HG03378 (cell line): Measurements from ENCODE around the gene PPP1R14B.
"Not testable (repeated sequence)": the region's sequence is repeated elsewhere in the genome, so short reads cannot be mapped to it uniquely, and the experiment has no call there.

Experiments
- ATAC-seq: cut with Tn5 transposase; IDR thresholded peaks from one replicate; pipeline ENCODE4 v1.9.1; 2021; ENCODE audit warnings: mild to moderate bottlenecking, moderate library complexity; ENCODE audit not compliant: unreplicated experiment

The PPP1R14B gene

DNA sequence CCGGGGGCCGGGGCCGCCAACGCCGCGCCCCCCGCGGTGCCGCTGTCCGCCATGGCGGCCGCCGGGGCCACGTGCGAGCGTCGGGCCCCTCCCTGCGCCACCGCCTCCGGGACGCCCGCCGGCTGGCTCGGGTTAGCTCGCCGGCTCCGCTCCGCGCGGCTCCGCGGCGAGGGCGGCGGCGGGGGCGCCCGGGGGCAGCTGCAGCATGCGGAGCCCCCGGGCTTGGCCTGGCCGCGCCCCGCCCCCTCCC lies 197 bp downstream of the PPP1R14B start:
- ATAC-seq = not testable (repeated sequence)

DNA sequence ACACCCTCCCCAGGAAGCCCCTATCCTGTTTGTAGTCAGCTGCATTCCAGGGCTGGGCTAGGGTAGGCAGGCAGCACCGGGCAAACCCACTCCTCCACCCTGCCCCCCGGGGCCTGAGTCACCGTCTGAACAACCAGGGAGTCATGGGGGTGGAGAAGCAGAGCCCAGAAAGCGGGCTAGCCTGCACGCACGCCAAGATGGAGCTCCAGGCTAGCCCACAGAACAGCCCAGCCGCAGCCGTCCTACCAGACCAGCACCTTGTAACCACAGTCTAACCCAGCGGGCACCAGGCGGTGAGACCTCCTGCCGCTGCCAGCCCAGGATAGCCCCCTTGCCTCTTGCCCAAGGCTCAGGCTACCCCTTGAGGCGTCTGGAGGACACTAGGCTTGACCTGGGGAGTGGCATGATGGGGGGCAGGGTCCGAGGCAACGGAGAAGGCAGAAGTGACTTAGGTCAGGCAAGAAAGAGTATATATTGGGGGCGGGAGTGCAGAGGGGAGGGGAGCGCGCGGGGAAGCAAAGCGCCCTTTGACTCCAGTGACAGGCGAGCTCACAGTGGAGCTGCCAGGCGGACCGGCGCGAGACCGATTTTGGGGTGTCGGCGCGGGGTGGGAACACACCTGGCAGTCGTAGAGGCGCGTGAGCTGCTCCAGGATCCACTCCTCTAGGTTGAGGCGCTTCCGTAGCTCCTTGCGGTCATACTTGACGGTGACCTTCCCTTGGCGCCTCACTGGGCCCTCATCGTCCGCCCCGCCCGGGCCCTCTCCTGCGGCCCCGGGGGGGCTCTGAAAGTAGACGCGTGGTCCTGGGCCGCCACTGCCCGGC lies 734 bp downstream of the PPP1R14B start:
- no peak for ATAC-seq

DNA sequence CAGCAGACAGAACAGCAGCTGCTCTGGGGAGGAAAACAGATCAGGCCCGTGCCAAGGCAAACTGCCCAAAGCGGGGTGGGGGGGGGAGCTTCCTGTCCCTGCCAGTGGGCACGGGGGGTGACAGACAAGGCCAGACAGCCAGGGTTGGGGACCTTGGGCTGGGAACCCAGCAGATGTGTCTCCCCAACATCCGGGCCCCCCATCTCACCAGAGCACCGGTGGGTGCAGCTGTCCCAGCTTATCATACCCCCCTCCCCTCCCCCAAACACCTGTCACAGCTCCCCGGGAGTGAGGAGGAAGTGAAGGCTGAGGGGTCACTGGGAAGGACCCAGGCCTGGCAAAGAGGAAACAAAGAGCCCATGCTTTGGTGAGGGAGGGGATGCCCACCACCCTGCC lies 1.3 kb downstream of the PPP1R14B start:
- ATAC-seq = no peak

DNA sequence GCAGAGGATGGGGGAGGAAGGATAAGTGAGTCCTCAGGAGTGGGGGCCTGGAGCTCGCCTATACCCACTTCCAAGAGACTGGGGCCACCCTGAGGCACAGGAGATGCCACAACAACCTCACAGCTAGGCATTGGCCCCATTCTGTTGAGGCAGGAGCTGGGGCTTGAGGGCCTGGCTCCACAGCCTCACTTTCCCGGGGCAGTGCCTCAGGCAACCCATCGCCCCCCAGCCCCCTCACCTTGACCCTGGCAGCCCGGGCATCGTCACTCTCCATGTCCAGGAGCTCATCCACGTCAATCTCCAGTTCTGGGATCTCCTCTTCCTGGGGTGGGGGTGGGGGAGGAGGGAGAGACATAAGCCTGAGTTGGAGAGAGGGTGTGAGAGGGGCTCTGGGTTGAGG lies 1.8 kb downstream of the PPP1R14B start:
- no peak for ATAC-seq

- ATAC-seq = no peak
Observed at GRCh38 chr11:64244107-64244506, 2.6 kb downstream of the PPP1R14B start.

- no peak for ATAC-seq
Observed at GRCh38 chr11:64243236-64243854, 3.4 kb downstream of the PPP1R14B start.

- peak; percentile 5 for ATAC-seq
Observed at GRCh38 chr11:64241491-64242374, 5.0 kb downstream of the PPP1R14B start.

- peak; percentile 51 for ATAC-seq
Observed at GRCh38 chr11:64241241-64241490, 5.6 kb downstream of the PPP1R14B start.

GRCh38 chr11:64240435-64241240 lies 6.1 kb downstream of the PPP1R14B start, which contains the start of gene FKBP2:
FKBP2 (plus strand) TSS chr11:64241095; CDS start chr11:64242388, 1,293 bp downstream.
- peak; percentile 38 for ATAC-seq

DNA sequence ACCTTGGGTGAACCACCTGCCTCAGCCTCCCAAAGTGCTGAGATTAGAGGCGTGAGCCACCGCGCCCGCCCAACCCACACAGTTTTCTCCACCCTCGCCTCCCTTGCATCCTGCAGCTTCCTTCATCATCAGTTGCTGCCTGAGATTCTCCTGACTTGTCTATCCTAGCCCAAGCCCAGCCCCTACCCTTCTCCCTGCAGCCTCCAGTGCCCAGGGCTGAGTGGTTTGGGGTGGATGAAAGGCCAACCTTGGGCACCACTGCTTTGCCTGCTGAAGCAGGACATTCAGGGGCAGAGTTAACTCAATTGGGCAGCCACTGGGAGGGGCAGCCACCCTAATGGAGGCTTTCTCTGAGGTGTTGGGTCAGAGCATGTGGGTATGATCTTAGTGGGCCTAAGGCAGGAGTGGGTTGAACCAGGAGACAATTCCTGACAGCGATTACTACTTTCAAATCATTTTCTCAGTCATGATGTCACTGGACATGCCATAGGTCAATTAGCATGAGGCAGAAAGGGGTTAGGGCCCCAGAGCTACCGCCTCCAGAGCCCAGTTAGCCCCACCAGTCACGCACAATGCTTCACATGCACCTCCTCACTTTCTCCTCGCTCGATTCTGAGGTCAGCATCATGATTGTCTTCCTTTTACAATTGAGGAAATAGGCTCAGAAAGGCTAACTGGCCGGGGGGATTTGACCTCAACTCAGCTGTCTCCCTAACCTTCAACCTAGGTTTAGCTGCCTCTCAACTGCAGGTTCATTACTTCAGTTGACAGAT lies 6.9 kb downstream of the PPP1R14B start:
- ATAC-seq = peak; percentile 8

DNA sequence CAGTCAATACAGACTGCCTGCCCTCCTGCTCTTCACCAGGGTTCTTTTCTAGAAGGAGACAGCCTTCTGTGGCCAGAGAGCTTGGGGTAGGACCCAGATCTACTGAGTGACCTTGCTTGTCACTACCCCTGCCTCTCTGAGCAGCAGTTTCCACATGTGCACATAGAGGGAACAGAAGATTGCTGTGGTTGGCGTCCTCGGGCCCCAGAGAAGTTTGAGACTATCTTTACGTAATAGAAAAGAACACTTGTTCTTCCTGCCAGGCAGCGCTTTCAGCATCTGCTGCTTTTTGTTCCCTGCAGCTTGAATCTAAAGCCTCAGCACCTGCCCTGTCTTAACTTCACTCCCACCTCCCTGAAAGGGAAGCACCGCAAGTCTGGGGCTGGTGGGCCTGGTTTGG lies 7.7 kb downstream of the PPP1R14B start:
- ATAC-seq = no peak

DNA sequence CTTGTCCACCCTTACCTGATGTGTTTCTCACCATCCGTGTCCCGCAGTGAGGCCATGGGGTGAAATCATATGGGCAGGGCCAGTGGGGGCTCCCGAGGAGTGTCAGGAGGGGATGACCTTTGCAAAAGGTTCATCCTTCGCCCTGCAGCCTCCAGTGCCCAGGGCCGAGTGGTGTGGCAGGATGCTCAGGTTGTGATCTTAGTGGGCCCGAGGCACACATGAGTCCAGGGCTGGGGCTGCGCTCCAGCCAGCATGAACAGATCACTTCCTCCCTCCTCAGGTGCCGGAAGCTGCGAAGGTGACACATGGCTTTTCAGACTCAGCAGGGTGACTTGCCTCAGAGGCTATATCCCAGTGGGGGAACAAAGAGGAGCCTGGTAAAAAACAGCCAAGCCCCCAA lies 8.7 kb downstream of the PPP1R14B start:
- ATAC-seq = no peak

DNA sequence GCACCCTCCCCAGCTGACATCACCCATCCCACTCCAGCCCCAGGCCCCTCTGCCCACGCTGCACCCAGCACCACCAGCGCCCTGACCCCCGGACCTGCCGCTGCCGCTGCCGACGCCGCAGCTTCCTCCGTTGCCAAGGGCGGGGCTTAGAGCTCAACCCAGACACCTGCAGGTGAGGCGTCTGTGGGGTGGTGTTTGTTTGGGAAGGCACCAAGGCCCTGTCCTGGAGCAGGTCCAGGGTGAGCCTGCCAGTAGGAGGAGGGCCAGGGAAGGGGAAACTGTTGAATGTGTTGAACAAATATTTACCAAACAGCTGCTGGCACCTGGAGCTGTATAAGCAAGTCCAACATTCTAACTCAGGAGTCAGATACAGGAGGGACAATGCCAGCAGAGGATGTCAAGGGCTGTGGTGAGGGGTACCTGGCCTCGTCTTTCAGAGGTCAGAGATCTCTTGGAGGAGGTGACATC lies 9.2 kb downstream of the PPP1R14B start:
- no peak for ATAC-seq

DNA sequence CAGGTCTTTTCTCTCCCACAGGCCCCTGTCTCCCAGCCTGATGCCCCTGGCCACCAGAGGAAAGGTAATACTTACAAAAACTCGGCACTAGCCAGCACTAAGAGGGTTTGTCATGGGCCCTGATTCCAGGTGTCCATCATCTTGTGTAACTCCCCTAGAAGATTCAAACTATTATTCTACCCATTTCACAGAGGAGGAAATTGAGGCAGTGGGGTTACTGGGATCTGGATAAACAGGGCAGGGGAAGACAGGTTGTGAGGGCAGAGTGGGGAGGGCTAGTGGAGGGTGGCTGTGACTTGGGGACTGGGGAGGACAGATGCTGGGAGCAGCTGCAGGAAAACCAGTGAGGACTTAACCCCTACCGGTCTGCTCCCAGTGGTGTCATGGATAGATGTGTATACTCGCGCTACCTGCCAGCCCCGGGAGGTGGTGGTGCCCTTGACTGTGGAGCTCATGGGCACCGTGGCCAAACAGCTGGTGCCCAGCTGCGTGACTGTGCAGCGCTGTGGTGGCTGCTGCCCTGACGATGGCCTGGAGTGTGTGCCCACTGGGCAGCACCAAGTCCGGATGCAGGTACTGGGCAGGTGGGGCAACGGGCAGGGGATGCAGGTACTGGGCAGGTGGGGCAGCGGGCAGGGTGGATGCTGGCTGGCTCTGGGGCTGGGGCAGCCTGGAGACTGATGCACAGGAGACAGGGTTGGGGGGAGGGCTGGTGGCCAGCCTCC lies 11.1 kb downstream of the PPP1R14B start:
- ATAC-seq = no peak

DNA sequence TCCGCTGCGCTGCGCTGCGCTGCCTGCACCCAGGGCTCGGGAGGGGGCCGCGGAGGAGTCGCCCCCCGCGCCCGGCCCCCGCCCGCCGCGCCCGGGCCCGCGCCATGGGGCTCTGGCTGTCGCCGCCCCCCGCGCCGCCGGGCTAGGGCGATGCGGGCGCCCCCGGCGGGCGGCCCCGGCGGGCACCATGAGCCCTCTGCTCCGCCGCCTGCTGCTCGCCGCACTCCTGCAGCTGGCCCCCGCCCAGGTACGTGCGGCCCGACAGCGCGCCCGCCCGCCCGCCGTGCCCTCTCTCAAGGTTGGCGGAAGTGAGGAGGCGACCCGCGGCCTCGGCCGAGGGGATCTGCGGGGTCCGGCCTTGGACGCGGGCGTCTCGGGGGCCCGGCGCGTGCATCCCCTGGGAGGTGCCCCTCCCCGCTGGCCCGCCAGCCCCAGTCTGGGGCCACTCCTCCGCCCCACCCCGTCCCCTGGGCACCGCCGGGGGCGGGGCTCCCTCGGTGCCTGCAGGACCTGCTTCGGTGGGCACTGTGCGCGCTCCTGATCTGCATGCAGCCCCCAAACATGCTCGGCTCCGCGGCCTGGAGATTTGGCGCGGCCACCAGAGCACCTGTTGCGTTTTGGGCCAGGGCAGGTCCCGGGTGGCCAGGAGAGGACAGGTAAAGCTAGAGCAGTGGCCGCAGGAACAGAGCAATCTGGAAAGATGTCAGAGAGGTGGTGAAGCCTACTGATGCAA lies 11.9 kb downstream of the PPP1R14B start:
- no peak for ATAC-seq

DNA sequence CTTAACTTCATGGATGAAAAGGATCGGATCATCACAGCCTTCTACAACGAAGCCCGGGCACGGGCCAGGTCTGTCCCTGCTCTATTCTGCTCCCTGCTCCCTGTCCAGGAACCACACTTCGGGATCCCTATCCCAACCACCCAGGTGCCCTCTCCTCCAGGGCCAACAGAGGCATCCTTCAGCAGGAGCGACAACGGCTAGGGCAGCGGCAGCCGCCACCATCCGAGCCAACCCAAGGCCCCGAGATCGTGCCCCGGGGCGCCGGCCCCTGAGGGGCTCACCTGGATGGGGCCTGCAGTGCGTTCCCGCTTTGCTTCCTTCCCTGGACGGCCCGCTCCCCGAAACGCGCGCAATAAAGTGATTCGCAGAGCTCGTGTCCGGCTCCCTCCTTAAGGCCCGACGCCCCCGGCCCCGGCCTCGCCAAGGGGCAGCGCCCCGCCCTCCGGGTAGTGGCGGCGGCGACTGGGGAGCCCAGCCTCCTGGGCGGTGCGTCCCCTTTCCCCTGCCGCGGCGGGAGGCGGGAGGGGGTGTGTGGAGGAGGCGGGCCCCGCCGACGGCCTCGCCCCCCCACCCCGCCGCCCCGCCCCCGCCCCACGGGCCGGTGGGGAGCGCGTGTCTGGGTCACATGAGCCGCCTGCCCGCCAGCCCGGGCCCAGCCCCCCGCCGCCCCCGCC lies 12.7 kb downstream of the PPP1R14B start, which contains the start of gene VEGFB:
TSS of gene VEGFB (plus strand) at position 672 of the 674 bp plus-strand sequence. CDS start 250 bp downstream, outside the sequence.
- no peak for ATAC-seq

- no peak for ATAC-seq
Observed at GRCh38 chr11:64232967-64233315, 13.8 kb downstream of the PPP1R14B start.
